ENCODE measurements around the gene NOXRED1.

DNA sequence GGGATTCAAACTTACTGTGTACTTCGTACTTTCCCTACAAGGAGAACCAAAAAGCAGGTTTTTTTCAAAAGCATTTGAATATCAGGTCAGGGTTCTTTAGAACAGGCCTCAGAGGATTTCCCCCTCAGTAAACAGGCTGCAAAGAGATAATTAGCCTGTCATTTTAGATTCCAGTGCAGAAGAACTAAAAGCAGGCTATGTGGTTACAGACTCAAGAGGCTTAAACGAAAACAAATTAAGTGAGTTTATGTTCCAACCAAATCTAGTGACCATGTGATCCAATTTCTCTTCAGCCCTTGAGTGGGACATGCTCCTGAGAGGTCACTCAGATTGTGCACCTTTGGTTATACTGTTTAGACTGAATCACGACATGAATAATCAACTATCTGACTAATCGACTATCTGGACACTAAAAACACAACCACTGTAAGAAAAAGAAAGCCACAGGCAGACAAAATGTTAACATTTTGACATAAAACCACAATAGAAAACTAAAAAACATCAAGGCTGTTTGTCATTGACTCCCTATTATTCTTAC is 51.0 kb downstream of the NOXRED1 start:
- TF ChIP-seq POLR2A (IDR thresholded peaks at IDR 0.05), result no peak
- TF ChIP-seq, protein P1, sequence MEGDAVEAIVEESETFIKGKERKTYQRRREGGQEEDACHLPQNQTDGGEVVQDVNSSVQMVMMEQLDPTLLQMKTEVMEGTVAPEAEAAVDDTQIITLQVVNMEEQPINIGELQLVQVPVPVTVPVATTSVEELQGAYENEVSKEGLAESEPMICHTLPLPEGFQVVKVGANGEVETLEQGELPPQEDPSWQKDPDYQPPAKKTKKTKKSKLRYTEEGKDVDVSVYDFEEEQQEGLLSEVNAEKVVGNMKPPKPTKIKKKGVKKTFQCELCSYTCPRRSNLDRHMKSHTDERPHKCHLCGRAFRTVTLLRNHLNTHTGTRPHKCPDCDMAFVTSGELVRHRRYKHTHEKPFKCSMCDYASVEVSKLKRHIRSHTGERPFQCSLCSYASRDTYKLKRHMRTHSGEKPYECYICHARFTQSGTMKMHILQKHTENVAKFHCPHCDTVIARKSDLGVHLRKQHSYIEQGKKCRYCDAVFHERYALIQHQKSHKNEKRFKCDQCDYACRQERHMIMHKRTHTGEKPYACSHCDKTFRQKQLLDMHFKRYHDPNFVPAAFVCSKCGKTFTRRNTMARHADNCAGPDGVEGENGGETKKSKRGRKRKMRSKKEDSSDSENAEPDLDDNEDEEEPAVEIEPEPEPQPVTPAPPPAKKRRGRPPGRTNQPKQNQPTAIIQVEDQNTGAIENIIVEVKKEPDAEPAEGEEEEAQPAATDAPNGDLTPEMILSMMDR (IDR thresholded peaks at IDR 0.05), result no peak

All from adrenal gland (tissue), 5 donors.